Jurkat, Clone E6-1 (cell line): Measurements from ENCODE around the gene FDPS.
"Not testable (repeated sequence)": the region's sequence is repeated elsewhere in the genome, so short reads cannot be mapped to it uniquely, and the experiment has no call there.

Source experiments
- DNase-seq: peaks from one replicate; pipeline ENCODE4 v3.0.0-alpha.2; 2011; ENCODE audit warnings: low read depth, low spot score
- H3K4me3 ChIP-seq: 2 replicates; pipeline ENCODE4 v1.5.1; 2011; ENCODE audit warnings: mild to moderate bottlenecking, low read length, control low read depth, moderate library complexity

Gene FDPS

DNA sequence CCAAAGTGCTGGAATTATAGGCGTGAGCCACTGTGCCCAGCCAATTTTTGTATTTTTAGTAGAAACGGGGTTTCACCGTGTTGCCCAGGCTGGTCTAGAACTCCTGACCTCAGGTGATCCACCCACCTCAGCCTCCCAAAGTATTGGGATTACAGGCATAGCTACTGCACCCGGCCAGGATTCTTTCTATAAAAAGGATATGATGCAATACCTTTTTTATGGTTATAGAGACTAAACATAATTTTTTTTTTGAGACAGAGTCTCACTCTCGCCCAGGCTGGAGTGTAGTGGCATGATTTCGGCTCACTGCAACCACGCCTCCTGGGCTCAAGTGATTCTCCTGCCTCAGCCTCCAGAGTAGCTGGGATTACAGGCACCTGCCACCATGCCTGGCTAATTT lies 20.2 kb downstream of the FDPS start:
- not testable (repeated sequence) for H3K4me3 ChIP-seq, DNase-seq

DNA sequence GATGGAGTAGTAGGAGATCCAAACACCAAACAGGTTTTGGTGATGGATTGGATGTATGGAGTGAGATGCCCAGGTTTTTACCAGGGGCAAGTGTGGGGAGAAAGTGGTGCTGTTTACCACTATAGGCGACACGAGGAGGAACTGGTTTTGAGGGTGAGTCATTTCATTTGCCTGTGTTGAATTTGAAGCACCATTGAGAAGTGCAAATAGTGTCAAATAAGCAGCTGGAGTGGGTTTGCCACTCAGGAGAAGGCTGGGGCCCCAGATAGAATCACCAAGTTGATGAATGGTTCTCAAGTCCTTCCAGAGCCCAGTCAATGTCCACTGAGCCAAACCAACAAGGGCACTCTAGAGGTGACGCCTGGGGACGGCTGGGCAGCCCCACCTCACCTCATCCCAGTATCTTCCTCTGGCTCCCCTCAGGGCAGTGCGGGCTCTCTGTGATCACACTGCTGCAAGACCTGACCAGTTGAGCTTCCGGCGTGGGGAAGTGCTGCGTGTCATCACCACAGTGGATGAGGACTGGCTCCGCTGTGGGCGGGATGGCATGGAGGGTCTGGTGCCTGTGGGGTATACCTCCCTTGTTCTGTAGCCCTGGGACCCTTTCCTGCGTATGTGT lies 21.4 kb downstream of the FDPS start:
- no peak for DNase-seq
- no peak overlapping the region for H3K4me3 ChIP-seq

DNA sequence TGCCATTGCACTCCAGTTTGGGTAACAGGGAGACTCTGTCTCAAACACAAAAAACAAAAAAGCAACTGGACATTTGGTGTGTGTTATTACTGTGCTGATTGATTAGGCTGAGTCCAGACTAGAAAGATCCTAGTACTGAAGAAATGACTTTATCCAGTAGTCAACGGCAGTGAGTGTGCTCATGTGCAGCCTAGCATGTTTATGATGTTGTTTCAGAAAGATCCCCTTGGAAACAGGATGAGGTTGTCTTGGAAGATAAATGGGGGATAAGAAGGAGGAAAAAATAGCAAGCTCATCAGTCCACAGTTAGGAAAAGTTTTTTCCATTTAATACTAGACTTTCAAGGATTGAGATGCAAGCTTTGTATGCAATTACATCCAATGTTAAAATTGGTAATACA lies 26.3 kb downstream of the FDPS start:
- DNase-seq = no peak

DNA sequence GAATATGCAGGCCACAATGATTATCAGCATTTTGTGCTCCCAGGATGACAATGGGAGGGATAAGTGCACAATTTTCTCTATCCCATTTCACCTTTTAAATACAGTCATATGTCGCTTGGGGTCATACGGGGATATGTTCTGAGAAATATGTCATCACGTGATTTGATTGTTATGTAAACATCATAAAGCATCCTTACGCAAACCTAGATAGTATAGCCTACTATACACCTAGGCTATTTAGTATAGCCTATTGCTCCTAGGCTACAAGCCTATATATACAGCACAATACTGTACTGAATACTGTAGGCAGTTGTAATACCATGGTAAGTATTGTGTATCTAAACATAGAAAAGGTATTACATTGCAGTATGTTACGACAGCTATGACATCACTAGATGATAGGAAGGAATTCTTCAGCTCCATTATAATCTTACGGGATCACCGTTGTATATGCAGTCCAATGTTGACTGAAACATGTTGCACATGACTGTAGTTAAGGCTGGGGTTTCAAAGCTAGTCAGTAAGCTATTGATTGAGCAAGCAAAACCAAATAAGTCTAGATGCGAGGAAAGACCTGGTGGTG lies 30.9 kb downstream of the FDPS start:
- H3K4me3 ChIP-seq = no peak overlapping the region
- DNase-seq = no peak

More for the DNA sequence above, 26.3 kb downstream of the FDPS start:
- no peak overlapping the region for H3K4me3 ChIP-seq

DNA sequence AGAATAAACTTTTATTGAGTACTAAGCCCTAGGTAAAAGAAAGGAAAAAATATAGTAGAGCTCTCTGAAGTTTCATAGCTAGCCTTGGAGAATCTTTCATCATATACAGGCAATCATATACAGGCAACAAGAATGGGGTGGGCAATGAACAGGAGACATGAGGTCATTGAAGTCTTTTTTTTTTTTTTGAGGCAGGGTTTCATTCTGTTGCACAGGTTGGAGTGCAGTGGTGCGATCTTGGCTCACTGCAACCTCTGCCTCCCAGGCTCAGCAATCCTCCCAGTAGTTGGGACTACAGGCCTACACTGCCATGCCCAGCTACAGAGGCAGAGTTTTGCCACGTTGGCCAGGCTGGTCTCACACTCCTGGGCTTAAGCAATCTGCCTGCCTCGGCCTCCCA lies 34.2 kb downstream of the FDPS start:
- H3K4me3 ChIP-seq = no peak overlapping the region
- DNase-seq = no peak

DNA sequence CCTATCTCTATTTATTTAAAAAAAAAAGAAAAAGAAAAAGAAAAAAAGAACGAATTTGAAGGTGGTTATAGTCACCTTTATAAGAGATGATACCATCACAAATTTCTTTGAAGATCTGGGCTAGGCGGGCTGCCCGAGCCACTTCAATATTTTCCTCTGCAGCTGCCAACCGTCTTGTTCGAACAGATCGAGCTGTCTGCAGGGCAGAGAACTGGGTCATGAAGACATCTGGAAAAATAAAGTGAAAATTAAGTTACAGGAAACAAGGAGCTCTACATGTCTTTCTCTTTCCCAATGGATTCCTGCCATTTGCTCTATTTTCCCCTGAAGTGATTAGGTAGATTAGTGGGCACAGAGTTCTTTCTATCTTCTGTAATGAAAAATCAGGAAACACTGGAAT lies 44.0 kb downstream of the FDPS start:
- H3K4me3 ChIP-seq = no peak overlapping the region; the same call in 1 of the 2 replicates
- DNase-seq = peak; percentile 63

DNA sequence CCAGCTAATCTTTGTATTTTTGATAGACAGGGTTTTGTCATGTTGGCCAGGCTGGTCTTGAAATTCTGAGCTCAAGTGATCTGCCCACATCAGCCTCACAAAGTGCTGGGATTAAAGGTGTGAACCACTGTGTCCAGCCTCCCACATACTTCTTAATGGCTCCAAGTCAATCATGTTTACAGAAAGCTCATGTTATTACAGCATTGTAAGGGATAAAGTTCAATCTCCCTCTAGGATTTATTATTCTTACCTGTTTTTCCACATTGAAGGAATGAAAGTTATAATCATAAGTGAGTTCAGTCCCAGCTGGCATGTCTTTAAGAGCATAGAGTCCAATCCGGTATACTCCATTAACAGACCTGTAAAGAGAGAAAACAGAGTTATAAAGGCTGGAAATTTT lies 51.4 kb downstream of the FDPS start:
- no peak for DNase-seq
- no peak overlapping the region for H3K4me3 ChIP-seq
